Stimulated activated CD8-positive, alpha-beta memory T cell treated with anti-CD3 and anti-CD28 coated beads, Interleukin-7, amount 100 ng/mL, for 1 hour (primary cell): ENCODE measurements around the gene EPYC.
"Not testable (repeated sequence)": the region's sequence is repeated elsewhere in the genome, so short reads cannot be mapped to it uniquely, and the experiment has no call there.

Experiments used
- DNase-seq, 2 donors: peaks; one replicate each; pipeline ENCODE4 v3.0.0-alpha.2; 2020; ENCODE audit warnings: low read depth in 2 of 2

EPYC gene

GRCh38 chr12:90991952-90992465 is 12.8 kb downstream of the EPYC start:
- DNase-seq = no peak

DNA sequence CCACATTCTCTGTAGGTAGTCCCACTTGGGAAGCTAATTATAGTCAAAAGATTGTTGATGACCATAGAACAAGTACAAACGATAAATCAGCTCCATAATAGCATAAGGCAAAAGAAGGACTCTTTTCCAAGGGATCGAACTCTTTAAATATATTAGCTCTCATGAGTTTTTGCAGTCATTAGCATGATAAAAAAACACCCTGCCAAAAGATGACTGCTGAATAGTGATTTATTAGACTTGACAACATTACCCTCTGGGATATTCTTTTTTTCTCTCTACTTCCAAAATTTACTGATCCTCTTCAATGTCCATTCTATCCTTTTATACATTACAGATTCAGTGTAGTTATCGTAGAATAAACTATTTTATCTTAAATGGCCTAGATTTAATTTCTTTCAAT is 14.2 kb downstream of the EPYC start:
- DNase-seq = no peak

DNA sequence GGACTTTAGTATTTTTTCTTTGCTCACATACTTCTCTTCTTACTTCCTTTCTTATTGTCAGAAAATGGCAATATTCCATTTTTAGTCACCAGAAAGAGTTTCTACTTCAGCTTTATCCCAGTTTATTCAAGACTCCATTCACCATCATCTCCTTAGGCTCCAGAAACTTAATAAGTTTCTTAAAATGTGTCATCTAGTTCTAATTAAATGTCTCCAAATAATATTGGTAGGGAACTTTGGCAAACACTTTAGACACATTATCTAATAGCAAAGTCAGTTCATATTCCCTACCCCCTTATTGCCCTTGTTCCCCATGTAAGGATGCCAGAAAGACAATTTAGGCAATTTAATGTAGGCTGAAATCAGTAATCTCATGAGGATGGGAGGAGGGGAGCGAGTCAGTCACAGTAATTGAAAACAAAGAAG is 15.1 kb downstream of the EPYC start:
- no peak for DNase-seq

GRCh38 chr12:90987520-90987919 is 17.3 kb downstream of the EPYC start:
- no peak for DNase-seq

DNA sequence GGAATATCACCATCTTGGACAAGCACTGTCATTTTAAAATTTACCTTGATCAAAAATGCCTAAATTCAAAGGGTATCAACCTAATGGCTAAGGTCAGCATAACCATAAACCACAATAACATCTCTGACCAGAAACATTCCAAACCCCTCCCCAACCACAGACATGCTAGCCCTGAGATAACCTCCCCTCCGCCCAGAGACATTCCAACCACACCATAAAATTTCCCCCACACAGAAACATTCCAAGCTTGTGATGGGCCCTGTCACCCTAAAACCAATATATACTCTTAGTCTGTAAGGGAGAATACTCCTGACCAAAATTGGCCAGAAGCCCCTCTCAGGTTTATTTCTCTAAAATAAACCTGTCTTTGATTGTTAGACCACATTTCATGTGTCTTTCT is 17.7 kb downstream of the EPYC start:
- DNase-seq = no peak

- not testable (repeated sequence) for DNase-seq
Observed at GRCh38 chr12:90985331-90985730, 19.4 kb downstream of the EPYC start.

GRCh38 chr12:90984114-90984513 is 20.7 kb downstream of the EPYC start:
- no peak for DNase-seq

- DNase-seq = no peak
Observed at GRCh38 chr12:90982170-90982569, 22.6 kb downstream of the EPYC start.

GRCh38 chr12:90979951-90980350 is 24.8 kb downstream of the EPYC start:
- DNase-seq = no peak

- no peak for DNase-seq
Observed at GRCh38 chr12:90979019-90979418, 25.8 kb downstream of the EPYC start.

DNA sequence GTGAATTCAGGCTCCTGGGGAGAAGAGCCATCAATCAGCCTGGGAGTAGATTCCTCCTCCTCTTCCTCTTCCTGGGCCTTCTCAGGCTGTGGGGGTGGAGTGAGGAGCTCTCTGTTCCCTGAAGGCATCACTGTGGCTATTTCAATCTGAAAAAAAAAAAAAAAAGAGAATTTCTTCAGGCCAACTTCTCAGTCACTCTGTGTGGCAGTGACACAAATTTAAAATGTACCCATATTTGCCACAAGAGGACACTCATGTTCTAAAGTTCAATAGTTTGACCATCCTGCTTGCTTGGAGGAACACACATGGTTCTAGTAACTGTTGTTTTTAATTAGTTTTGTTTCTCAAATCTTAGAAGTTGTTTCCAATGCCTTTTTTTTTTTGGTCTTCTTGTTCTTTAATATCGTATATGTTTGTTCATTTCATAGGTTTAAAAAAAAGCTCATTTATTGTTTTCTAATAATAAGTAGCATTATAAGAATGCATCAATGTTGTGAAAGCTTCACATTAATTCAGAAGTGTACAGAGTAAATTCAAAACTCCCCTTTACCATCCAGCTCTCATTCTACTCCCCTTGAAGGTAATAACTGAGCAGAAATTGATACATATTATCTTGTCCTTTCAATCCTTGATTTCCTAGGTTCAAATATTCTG is 26.5 kb downstream of the EPYC start:
- no peak for DNase-seq

DNA sequence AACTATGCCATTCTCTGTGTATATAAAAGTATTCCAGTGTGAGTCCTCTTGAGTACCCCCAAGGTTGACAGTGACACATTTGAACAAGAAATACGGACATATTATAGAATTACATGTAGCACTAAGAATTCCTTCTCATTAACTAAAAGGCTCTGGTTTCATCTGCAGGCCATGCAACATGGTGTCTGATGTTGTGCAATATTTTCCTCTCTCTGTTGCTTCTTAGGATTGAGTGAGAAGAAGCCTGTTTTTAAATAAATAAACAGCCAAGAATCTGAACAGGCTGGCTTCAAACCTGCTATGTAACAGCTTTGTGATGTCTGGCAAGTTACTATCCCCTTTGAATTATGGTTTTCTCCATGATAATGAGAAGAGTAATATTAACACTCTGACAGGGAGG is 27.5 kb downstream of the EPYC start:
- no peak for DNase-seq

DNA sequence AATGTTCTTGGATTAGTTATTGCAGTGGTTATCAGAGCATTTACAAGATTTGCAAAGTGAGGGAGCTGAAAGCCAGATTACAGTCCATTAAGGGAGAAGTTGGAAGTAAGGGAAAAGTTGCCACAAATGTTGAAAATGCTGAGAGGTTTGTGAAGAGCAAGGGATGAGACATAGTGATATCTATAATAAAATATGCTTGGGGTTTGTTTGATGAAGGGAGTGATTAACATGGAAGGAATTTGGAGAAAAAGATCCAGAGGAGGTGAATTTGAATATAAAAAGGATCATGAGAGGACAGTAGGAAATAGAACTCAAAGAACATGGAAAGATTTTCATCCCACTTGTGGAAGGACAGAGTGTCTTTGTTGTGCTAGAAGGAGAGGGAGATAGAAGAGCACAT is 30.5 kb downstream of the EPYC start:
- DNase-seq = no peak

DNA sequence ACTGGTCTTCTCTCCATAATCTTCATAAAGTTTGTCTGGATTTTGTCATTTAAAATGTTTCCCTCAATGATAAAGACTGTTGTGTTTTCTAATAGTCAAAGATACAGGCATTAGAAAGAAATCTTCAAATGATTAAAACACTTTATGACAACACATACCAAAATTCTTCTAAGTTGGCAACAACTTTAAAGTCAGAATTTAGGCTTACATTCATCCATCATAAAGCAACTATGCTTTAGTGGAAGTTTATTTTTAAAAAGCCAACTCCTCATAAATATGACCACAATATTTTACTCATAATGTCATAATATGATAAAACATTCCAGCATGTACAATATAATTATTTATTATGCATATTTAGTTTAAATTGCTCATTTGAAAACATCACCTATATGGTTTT is 32.5 kb downstream of the EPYC start:
- no peak for DNase-seq

DNA sequence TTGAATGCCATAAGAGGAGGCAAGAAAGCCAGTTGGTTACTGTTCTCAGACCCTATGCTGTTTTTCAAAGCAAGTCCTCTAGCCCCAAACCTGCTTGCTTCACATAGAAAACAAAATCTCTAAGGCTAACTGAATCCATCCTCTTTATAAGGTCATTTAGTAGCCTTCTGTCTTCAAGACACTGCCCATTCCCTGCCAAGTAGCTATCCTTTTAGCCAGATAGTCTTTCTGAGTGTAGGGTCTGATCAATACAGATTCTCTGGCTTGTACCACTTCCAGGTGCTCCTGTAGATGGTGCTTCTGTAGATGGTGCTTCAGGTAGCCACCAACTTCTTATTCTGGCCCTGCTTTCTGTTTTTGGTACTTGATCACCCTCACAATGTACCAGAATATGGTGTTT is 33.9 kb downstream of the EPYC start:
- DNase-seq = no peak

DNA sequence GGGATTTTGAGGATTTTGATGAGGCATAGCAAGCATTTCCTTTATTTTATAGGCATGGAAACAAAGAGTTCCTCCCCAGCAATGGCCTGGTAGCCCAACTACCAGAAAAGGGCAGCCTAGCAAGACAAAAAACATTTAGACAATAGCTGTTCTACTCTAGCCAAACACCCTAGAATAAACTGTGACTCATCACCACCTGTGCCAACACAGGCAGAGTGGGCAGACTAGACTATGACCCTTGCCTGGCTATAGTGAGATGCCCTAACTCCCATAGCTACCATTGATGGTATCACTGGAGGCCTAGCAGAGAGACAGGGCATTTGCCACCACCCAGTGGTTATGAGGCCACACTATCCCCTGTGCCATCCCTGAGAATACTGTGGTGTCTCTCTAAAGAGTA is 34.3 kb downstream of the EPYC start:
- no peak for DNase-seq

GRCh38 chr12:90969851-90970250 is 34.9 kb downstream of the EPYC start:
- no peak for DNase-seq

GRCh38 chr12:90969346-90969745 is 35.4 kb downstream of the EPYC start:
- DNase-seq = no peak

DNA sequence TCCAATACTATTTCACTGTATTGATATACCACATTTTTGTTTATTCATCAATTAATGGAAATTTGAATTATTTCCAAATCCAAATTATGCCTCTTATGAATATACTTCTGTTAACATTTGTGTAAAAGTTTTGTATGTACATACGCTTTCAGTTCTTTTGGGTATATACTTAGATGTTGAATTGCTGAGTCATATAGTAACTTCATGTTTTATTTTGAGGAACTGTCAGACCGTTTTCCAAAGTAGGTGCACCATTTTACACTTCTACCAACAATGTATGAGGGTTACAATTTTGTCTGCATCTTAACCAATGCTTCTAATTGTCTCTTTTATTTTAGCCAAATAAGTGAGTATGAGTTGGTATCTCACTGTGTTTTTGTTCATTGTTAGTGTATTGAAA is 39.6 kb downstream of the EPYC start:
- no peak for DNase-seq

- no peak for DNase-seq
Observed at GRCh38 chr12:90964616-90965015, 40.2 kb downstream of the EPYC start.

- no peak for DNase-seq
Observed at GRCh38 chr12:90963946-90964345, 40.8 kb downstream of the EPYC start.

DNA sequence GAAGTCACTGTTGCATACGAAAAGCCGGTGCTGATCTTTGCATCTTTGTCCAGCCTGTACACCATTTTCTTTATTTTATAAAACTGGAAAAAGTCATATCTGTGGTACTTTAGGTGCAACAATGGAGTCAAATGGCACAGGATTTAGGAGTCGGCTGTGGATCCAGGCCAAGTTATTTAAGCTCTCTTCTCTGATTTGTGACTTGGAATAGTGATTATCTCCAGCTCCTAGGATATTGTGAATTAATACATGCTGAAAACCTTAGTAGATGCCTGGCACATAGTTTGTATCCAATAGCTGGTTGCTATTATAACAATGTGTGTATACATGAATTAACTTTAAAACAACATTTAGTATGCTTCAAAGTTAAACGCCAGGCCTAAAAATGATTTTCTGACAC is 43.6 kb downstream of the EPYC start:
- no peak for DNase-seq

- DNase-seq = no peak
Observed at GRCh38 chr12:90959538-90960139, 45.1 kb downstream of the EPYC start.

DNA sequence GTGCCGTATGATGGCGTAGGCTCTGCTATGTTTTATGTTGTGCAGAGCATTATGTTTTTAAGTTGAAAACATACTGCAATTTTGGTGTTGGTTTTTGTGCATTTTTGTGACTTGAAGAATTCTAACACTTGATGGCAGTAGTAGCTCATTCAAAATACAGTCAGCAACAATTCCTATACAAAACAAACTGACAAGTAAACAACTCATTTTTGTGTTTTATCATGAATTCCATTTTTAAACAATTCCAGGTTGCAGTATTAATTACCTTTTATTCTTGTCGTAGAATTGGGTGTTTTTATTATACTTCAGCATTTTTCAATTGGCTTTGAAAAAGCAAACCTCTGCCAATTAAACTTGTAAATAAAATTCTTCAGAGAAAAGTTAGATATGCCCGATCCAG is 45.7 kb downstream of the EPYC start:
- no peak for DNase-seq
